Heart left ventricle (tissue), 13 donors: ENCODE results near the gene GTF2IRD1.

Experiments
- POLR2A ChIP-seq, 2 donors: fragments of 450-650 bp; IDR thresholded peaks; one replicate each; pipeline ENCODE4 v1.6.1; 2017; ENCODE audit warnings: antibody characterized with exemption in 2 of 2, mild to moderate bottlenecking in 2 of 2, moderate library complexity in 2 of 2
- TF ChIP-seq, protein P1 (sequence below), 12 donors: fragments of 200-600 bp; sonication (generic) in 4 of 12; IDR thresholded peaks; one replicate each; pipeline versions ENCODE4 v1.5.0 to v1.8.0; 2018 to 2022; ENCODE audit warnings: antibody characterized with exemption in 12 of 12, mild to moderate bottlenecking in 5 of 12
- donor health status: ischemic (EF 13 %, LVEDD 7.1; RV severe dilation, severe dysfunction).
- donor health status: DM: no; HTN: yes; CAD: no.
- donor health status: DM: no; HTN: no; CAD: no.
- donor health status: ischemic (EF 25% LVEDD 6.9; RV normal size, moderate dysfunction).
- donor health status: ischemic (EF 25% LVEDD 5.7; RV mildly dilated, moderate dysfunction).
- donor health status: ischemic (EF 35%, LVEDD 5.7; RV mildly dilated, moderate dysfunction).
- donor health status: nonischemic (EF 11% LVEDD 7.7; RV severe dilation, severe dysfunction).
- donor health status: DM: yes; HTN: yes; CAD: no.
- donor health status: PGD.
- donor health status: ischemic (EF 29% LVEDD 5.4; RV normal size, mild dysfunction).
- donor health status: nonischemic (EF 23%, LVEDD 6.1; RV moderate dilation, normal function).

DNA sequence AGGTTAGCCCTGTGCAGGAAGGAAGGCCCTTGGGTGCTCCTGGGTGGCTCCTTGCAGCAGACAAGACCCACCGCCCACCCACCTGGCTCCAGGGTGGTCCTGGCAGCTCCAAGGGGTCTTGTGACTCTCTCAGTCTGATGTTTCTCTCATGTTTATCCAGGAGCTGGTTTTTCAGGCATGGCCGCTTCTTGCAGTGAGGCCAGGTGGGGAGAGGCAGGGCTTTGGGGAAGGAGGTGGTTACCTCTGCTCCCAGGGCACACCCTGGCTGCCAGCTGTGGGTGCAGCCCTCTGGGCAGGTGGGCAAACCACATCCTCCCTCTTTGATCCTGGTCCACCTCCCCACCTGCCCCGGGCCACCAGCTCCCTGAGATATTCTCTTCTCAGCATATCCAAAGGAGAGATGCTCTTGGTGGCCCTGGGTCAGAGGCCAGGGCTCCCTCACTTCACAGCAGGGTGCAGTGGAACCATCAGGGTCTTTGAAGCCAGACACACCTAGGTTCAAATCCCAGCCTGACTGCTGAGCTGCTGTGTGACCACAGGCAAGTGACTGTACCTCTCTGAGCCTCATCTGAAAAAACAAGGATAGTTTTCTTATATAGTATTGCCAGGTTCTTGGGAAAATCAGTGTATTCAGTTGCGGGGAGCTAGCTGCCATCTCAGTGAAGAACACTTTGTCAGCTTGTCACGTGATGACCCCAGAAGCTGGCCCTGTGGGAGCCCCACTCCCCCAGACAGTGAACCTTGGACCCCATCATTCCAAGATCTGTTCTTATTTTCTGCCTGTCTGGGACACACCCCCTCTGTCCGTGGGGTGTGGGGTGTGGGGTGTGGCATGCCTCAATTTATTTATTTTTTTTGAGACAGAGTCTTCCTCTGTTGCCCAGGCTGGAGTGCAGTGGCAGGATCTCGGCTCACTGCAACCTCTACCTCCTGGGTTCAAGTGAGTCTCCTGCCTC lies 11.5 kb downstream of the GTF2IRD1 start:
- TF ChIP-seq POLR2A (IDR thresholded peaks at IDR 0.05): no peak
- TF ChIP-seq, protein P1, sequence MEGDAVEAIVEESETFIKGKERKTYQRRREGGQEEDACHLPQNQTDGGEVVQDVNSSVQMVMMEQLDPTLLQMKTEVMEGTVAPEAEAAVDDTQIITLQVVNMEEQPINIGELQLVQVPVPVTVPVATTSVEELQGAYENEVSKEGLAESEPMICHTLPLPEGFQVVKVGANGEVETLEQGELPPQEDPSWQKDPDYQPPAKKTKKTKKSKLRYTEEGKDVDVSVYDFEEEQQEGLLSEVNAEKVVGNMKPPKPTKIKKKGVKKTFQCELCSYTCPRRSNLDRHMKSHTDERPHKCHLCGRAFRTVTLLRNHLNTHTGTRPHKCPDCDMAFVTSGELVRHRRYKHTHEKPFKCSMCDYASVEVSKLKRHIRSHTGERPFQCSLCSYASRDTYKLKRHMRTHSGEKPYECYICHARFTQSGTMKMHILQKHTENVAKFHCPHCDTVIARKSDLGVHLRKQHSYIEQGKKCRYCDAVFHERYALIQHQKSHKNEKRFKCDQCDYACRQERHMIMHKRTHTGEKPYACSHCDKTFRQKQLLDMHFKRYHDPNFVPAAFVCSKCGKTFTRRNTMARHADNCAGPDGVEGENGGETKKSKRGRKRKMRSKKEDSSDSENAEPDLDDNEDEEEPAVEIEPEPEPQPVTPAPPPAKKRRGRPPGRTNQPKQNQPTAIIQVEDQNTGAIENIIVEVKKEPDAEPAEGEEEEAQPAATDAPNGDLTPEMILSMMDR (IDR thresholded peaks at IDR 0.05): no peak
